ENCODE measurements around the gene FIZ1. TPM values are rescaled to one million over a fixed set of nuclear protein-coding genes. Genes with fewer than 3 reads are reported as not detected.
"Not testable (repeated sequence)": the region's sequence is repeated elsewhere in the genome, so short reads cannot be mapped to it uniquely, and the experiment has no call there.

The FIZ1 gene
- total RNA-seq, 4 donors from 2014 or later, result 9.0 to 18.5 (median 14.0) TPM

DNA sequence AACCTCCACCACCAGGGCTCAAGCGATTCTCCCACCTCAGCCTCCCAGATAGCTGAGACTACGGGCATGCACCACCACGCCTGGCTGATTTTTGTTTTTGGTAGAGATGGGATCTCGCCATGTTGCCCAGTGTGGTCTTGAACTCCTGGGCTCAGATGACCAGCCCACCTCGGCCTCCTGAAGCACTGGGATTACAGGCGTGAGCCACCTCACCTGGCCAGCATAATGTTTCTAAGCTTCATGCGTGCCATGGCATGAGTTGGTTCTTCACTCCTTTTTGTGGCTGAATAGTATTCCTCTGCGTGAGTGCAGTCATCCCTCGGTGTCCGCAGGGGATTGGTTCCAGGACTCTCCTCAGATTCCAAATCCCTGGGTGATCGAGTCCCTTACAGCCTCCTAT, 14.4 kb downstream of the FIZ1 start:
- intact Hi-C loops (cut with DNase I), result no loop called here
- Histone ChIP-seq H3K36me3 (no peaks in the 10 kb centered on the region), H3K4me3 (replicated peaks in 1 of 3) (no peak overlapping the region), H3K4me1 (peaks cover 15 to 32% of the 10 kb centered on the region in 2 donors), H3K27ac (peak overlapping the region in 2 of 3 donors; percentile 61 to 74), H3K9me3 (no peaks in the 10 kb centered on the region), H3K27me3 (no peaks in the 10 kb centered on the region)
- DNase-seq, result no peak
- no peak for TF ChIP-seq POLR2A (IDR thresholded peaks at IDR 0.05)
- TF ChIP-seq, protein P1, sequence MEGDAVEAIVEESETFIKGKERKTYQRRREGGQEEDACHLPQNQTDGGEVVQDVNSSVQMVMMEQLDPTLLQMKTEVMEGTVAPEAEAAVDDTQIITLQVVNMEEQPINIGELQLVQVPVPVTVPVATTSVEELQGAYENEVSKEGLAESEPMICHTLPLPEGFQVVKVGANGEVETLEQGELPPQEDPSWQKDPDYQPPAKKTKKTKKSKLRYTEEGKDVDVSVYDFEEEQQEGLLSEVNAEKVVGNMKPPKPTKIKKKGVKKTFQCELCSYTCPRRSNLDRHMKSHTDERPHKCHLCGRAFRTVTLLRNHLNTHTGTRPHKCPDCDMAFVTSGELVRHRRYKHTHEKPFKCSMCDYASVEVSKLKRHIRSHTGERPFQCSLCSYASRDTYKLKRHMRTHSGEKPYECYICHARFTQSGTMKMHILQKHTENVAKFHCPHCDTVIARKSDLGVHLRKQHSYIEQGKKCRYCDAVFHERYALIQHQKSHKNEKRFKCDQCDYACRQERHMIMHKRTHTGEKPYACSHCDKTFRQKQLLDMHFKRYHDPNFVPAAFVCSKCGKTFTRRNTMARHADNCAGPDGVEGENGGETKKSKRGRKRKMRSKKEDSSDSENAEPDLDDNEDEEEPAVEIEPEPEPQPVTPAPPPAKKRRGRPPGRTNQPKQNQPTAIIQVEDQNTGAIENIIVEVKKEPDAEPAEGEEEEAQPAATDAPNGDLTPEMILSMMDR (IDR thresholded peaks at IDR 0.05), result no peak
- WGBS, 2 donors, result 72 to 73% methylated on average over 10 to 11 of the region's 11 CpGs

DNA sequence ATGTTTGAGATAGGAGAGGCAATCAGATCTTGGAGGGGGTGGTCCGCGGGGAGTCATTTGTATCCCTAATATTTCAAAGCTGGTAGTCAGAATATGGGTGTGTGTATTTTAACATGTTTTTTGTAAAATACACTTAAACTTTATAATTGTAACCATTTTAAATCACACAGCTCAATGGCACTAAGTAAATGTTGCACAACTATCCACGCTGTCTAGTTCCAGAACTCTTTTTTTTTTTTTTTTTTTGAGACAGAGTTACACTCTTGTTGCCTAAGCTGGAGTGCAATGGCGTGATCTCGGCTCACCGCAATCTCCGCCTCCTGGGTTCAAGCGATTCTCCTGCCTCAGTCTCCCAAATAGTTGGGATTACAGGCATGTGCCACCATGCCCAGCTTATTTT, 15.4 kb downstream of the FIZ1 start:
- H3K27ac ChIP-seq; H3K9me3 ChIP-seq; H3K27me3 ChIP-seq; H3K36me3 ChIP-seq; H3K4me3 ChIP-seq (replicated peaks in 1 of 3); DNase-seq; intact Hi-C loops (cut with DNase I): not testable (repeated sequence)
- H3K4me1 ChIP-seq, result peaks cover 15 to 37% of the 10 kb centered on the region in 2 donors
- WGBS, 2 donors, result 71 to 76% methylated on average over 8 of the region's 8 CpGs

DNA sequence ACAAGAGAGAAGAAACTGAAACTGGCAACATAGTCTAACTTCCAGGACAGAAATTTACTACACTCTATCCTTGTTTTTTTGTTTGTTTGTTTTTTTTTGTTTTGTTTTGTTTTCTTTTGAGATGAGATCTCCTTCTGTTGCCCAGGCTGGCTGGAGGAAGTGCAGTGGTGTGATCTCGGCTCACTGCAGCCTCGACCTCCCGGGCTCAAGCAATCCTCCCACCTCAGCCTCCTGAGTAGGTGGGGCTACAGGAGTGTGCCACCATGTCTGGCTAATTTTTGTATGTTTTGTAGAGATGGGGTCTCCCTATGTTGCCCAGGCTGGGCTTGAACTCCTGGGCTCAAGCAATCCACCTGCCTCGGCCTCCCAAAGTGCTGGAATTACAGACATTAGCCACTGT, 17.0 kb downstream of the FIZ1 start:
- intact Hi-C loops (cut with DNase I); DNase-seq; H3K4me3 ChIP-seq (replicated peaks in 1 of 3); H3K27me3 ChIP-seq; H3K9me3 ChIP-seq: not testable (repeated sequence)
- WGBS, 2 donors, result 76 to 79% methylated on average over 4 of the region's 4 CpGs
- peak overlapping the region; percentile 92 to 96 (median 95) for H3K27ac ChIP-seq
- peaks cover 7 to 16% of the 10 kb centered on the region in 2 donors for H3K36me3 ChIP-seq
- peaks cover 15 to 31% of the 10 kb centered on the region in 2 donors for H3K4me1 ChIP-seq

- peak overlapping the region; percentile 95 to 97 (median 96) for H3K27ac ChIP-seq
These were observed 17.5 kb downstream of the FIZ1 start for GRCh38 chr19:55581823-55582223.

DNA sequence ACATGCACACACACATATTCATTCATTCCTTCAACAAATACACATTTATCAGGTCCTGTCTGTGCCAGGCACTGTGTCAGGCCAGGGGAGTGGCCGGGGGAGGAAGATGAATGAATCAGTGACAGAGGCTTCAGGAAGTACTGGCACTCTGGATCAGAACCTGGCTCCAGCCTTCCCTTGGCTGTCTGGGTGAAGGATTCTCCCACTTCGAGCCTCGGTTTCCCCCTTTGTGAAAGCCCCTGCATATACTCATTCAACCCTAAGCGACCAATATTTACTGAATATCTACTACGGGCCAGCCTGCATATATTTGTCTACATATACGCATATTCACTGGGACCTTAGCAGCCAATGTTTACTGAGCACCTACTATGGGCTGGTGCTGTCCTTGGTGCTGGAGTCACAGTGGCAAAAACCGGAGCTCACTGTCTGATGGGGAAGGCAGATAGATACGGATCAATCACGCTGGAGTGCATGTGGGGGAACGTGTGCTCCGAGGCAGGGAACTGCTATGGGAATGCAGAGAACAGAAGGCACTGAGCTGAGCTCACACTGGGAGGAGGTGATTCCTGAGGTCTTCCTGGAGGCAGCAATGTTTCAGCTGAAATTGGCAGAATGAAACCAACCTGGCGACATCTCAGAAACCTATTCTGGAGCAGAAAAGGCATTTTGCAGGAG, 18.0 kb downstream of the FIZ1 start:
- peak in 1 of 2 donors; percentile 18 for DNase-seq
- Histone ChIP-seq H3K9me3 (no peaks in the 10 kb centered on the region), H3K4me1 (peaks cover 11 to 24% of the 10 kb centered on the region in 2 donors), H3K27me3 (no peaks in the 10 kb centered on the region), H3K27ac (peak overlapping the region; percentile 87 to 97 (median 96)), H3K36me3 (peaks cover 11 to 18% of the 10 kb centered on the region in 2 donors), H3K4me3 (replicated peaks in 1 of 3) (peak overlapping the region; percentile 19 to 95 (median 65))
- TF ChIP-seq POLR2A (IDR thresholded peaks at IDR 0.05), result no peak
- TF ChIP-seq, protein P1 (IDR thresholded peaks at IDR 0.05), result no peak
- 32% methylated on average over 11 to 12 of the region's 12 CpGs for WGBS, 2 donors
- intact Hi-C loops (cut with DNase I), result no loop called here

More at GRCh38 chr19:55581823-55582223, 17.5 kb downstream of the FIZ1 start:
- WGBS, 2 donors, result 8 to 30% methylated on average over 6 of the region's 6 CpGs
- TF ChIP-seq, protein P1 (IDR thresholded peaks at IDR 0.05), result no peak
- peak in 1 of 2 donors; percentile 16 for TF ChIP-seq POLR2A (IDR thresholded peaks at IDR 0.05)
- no peaks in the 10 kb centered on the region for H3K27me3 ChIP-seq
- no peaks in the 10 kb centered on the region for H3K9me3 ChIP-seq
- H3K4me3 ChIP-seq (replicated peaks in 1 of 3), result no peak overlapping the region
- peaks cover 12 to 26% of the 10 kb centered on the region in 2 donors for H3K4me1 ChIP-seq
- DNase-seq, result peak; percentile 59 to 62
- H3K36me3 ChIP-seq, result peaks cover 11 to 18% of the 10 kb centered on the region in 2 donors
- intact Hi-C loops (cut with DNase I), result no loop called here

GRCh38 chr19:55580628-55581144, 18.6 kb downstream of the FIZ1 start, which contains the start of gene ZNF579:
ZNF579 (minus strand) TSS chr19:55580848; CDS start chr19:55579639, 1,209 bp downstream.
- Histone ChIP-seq H3K27me3 (no peaks in the 10 kb centered on the region), H3K27ac (peak within 1 kb of the TSS; percentile 87 to 97 (median 96)), H3K4me1 (peaks cover 11 to 24% of the 10 kb centered on the region in 2 donors), H3K4me3 (replicated peaks in 1 of 3) (peak within 1 kb of the TSS; percentile 19 to 95 (median 65)), H3K36me3 (peaks cover 11 to 18% of the 10 kb centered on the region in 2 donors), H3K9me3 (no peaks in the 10 kb centered on the region)
- intact Hi-C loops (cut with DNase I), result no loop called here
- 0 to 1% methylated on average over 10 to 13 of the region's 24 CpGs for WGBS, 2 donors
- TF ChIP-seq POLR2A (IDR thresholded peaks at IDR 0.05), result no peak
- TF ChIP-seq, protein P1 (IDR thresholded peaks at IDR 0.05), result no peak
- peak; percentile 85 to 87 for DNase-seq

All from thyroid gland (tissue), 4 donors.